ENCODE results near the gene CADM1. TPM values are rescaled to one million over a fixed set of nuclear protein-coding genes. Genes with fewer than 3 reads are reported as not detected.
"Not testable (repeated sequence)": the region's sequence is repeated elsewhere in the genome, so short reads cannot be mapped to it uniquely, and the experiment has no call there.

Gene CADM1
- total RNA-seq, 4 donors from 2014 or later: 17.1 to 49.8 (median 30.7) TPM

- H3K4me3 ChIP-seq: no peak overlapping the region
- WGBS, 2 donors: 92% methylated on average over 4 of the region's 4 CpGs
Measured at GRCh38 chr11:115475564-115475963, 28.7 kb downstream of the CADM1 start.

GRCh38 chr11:115474306-115474705 is 29.9 kb downstream of the CADM1 start:
- DNase-seq (ENCODE audit: low spot score in 2 of 2); H3K9me3 ChIP-seq; H3K27me3 ChIP-seq; H3K4me3 ChIP-seq; H3K36me3 ChIP-seq; H3K27ac ChIP-seq: not testable (repeated sequence)
- peaks cover 0 to 14% (median 0%) of the 10 kb centered on the region in 4 donors for H3K4me1 ChIP-seq
- 89 to 90% methylated on average over 3 of the region's 3 CpGs for WGBS, 2 donors

More at GRCh38 chr11:115475564-115475963, 28.7 kb downstream of the CADM1 start:
- no peaks in the 10 kb centered on the region for H3K9me3 ChIP-seq
- no peaks in the 10 kb centered on the region for H3K36me3 ChIP-seq
- no peak overlapping the region for H3K27ac ChIP-seq
- H3K27me3 ChIP-seq: no peaks in the 10 kb centered on the region
- no peak for TF ChIP-seq EP300 (IDR thresholded peaks at IDR 0.05)
- TF ChIP-seq POLR2A (IDR thresholded peaks at IDR 0.05): no peak
- TF ChIP-seq, protein P1, sequence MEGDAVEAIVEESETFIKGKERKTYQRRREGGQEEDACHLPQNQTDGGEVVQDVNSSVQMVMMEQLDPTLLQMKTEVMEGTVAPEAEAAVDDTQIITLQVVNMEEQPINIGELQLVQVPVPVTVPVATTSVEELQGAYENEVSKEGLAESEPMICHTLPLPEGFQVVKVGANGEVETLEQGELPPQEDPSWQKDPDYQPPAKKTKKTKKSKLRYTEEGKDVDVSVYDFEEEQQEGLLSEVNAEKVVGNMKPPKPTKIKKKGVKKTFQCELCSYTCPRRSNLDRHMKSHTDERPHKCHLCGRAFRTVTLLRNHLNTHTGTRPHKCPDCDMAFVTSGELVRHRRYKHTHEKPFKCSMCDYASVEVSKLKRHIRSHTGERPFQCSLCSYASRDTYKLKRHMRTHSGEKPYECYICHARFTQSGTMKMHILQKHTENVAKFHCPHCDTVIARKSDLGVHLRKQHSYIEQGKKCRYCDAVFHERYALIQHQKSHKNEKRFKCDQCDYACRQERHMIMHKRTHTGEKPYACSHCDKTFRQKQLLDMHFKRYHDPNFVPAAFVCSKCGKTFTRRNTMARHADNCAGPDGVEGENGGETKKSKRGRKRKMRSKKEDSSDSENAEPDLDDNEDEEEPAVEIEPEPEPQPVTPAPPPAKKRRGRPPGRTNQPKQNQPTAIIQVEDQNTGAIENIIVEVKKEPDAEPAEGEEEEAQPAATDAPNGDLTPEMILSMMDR (IDR thresholded peaks at IDR 0.05): no peak
- H3K4me1 ChIP-seq: peaks cover 0 to 6% (median 0%) of the 10 kb centered on the region in 4 donors
- DNase-seq (ENCODE audit: low spot score in 2 of 2): no peak

GRCh38 chr11:115473167-115473566 is 31.0 kb downstream of the CADM1 start:
- H3K4me3 ChIP-seq: no peak overlapping the region
- no peaks in the 10 kb centered on the region for H3K27me3 ChIP-seq
- no peak for TF ChIP-seq EP300 (IDR thresholded peaks at IDR 0.05)
- TF ChIP-seq POLR2A (IDR thresholded peaks at IDR 0.05): no peak
- TF ChIP-seq, protein P1 (IDR thresholded peaks at IDR 0.05): no peak
- H3K9me3 ChIP-seq: no peaks in the 10 kb centered on the region
- H3K36me3 ChIP-seq: no peaks in the 10 kb centered on the region
- no peak overlapping the region for H3K27ac ChIP-seq
- DNase-seq (ENCODE audit: low spot score in 2 of 2): no peak
- 94 to 97% methylated on average over 8 of the region's 8 CpGs for WGBS, 2 donors
- peaks cover 0 to 14% (median 0%) of the 10 kb centered on the region in 4 donors for H3K4me1 ChIP-seq

DNA sequence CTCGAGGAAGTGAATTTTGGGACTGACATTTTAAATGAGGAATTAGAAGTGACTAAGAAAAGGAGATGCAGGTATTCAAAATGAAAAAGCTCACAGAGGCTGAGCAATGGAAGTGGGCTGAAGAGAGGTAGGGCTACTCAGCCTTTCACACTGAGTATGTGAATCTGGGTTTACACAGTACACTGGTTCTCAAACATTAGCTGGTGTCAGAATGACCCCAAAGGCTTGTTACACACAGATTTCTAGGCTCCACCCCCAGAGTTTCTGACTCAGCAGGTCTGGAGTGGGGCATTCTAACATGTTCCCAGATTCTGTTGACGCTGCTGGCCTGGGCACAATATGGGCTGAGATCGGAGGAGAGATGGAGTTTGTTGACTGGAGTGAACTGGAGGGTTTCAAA is 32.8 kb downstream of the CADM1 start:
- WGBS, 2 donors: 54 to 58% methylated on average over 3 of the region's 3 CpGs
- H3K9me3 ChIP-seq: no peaks in the 10 kb centered on the region
- TF ChIP-seq EP300 (IDR thresholded peaks at IDR 0.05): no peak
- TF ChIP-seq, protein P1 (IDR thresholded peaks at IDR 0.05): no peak
- no peak for TF ChIP-seq POLR2A (IDR thresholded peaks at IDR 0.05)

DNA sequence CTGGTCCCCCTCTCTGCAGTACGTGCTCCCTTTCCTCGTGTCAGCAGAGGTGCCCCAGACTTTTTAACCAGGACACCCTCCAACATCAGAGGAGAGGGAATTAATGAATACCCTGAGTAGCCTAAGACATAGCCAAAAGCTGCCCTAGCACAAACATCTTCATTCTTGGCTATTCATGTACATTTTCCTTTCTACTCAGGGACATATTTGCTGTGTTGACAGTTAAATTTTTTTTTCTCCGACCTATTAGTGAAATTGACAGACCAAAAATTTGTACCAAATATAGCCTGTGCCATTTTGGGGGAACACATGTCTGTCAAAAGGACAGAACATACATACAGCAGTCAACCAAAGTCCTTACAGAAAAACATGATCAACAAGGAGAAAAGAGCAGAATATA is 33.3 kb downstream of the CADM1 start:
- peak overlapping the region in 1 of 4 donors; percentile 44 for H3K27ac ChIP-seq
- no peaks in the 10 kb centered on the region for H3K9me3 ChIP-seq
- no peak overlapping the region for H3K4me3 ChIP-seq
- peaks cover 0 to 14% (median 0%) of the 10 kb centered on the region in 4 donors for H3K4me1 ChIP-seq
- no peak for DNase-seq (ENCODE audit: low spot score in 2 of 2)
- 87 to 89% methylated on average over 3 of the region's 3 CpGs for WGBS, 2 donors
- no peaks in the 10 kb centered on the region for H3K36me3 ChIP-seq
- no peaks in the 10 kb centered on the region for H3K27me3 ChIP-seq
- TF ChIP-seq POLR2A (IDR thresholded peaks at IDR 0.05) (no peak), EP300 (IDR thresholded peaks at IDR 0.05) (no peak)
- TF ChIP-seq, protein P1 (IDR thresholded peaks at IDR 0.05): no peak

More for the DNA sequence above, 32.8 kb downstream of the CADM1 start:
- H3K4me1 ChIP-seq: peaks cover 0 to 14% (median 0%) of the 10 kb centered on the region in 4 donors
- H3K4me3 ChIP-seq: no peak overlapping the region
- DNase-seq (ENCODE audit: low spot score in 2 of 2): no peak
- no peaks in the 10 kb centered on the region for H3K36me3 ChIP-seq
- H3K27me3 ChIP-seq: no peaks in the 10 kb centered on the region
- H3K27ac ChIP-seq: peak overlapping the region in 1 of 4 donors; percentile 53

GRCh38 chr11:115469361-115469760 is 34.9 kb downstream of the CADM1 start:
- peaks cover 0 to 14% (median 0%) of the 10 kb centered on the region in 4 donors for H3K4me1 ChIP-seq
- H3K27me3 ChIP-seq: no peaks in the 10 kb centered on the region
- WGBS, 2 donors: 55 to 71% methylated on average over 3 of the region's 3 CpGs
- no peak overlapping the region for H3K4me3 ChIP-seq
- H3K9me3 ChIP-seq: no peaks in the 10 kb centered on the region
- no peak for DNase-seq (ENCODE audit: low spot score in 2 of 2)
- no peak overlapping the region for H3K27ac ChIP-seq
- no peaks in the 10 kb centered on the region for H3K36me3 ChIP-seq
- TF ChIP-seq POLR2A (IDR thresholded peaks at IDR 0.05) (no peak), EP300 (IDR thresholded peaks at IDR 0.05) (no peak)
- TF ChIP-seq, protein P1 (IDR thresholded peaks at IDR 0.05): no peak
